Effector CD4-positive, alpha-beta T cell (primary cell): Measurements from ENCODE around the gene AKAP13.
A peak's percentile ranks its signal among the peaks of the same experiment; 100 is the strongest.

Experiments used
- DNase-seq: peaks from one replicate; pipeline ENCODE4 v3.0.0-alpha.2; 2020

Gene AKAP13

DNA sequence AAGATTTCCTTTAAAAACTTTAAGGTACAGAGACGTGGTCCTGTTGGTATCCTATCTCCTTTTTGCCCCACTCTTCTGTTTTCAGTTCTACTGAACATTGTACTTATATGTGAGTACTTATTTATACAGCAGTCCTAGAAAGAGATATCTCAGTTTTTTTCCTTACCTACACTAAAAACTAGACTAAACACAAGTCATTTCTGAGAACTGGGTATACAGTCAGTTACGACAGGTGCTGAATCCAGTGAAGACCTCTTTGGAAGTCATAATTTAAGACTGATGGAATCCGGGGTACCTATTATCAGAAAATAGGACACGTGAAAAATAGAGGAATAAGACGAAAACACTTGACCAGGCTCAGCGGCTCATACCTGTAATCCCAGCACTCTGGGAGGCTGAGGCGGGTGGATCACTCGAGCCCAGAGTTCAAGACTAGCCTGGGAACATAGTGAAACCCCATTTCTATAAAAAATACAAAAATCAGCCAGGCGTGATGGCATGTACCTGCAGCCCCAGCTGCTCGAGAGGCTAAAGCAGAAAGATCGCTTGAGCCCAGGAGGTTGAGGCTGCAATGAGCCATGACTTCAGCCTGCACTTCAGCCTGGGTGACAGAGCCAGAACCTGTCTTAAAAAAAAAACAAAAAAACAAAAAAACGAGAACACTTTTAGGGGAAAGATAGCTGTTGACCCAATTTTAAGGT lies 338.0 kb downstream of the AKAP13 start:
- DNase-seq = no peak

DNA sequence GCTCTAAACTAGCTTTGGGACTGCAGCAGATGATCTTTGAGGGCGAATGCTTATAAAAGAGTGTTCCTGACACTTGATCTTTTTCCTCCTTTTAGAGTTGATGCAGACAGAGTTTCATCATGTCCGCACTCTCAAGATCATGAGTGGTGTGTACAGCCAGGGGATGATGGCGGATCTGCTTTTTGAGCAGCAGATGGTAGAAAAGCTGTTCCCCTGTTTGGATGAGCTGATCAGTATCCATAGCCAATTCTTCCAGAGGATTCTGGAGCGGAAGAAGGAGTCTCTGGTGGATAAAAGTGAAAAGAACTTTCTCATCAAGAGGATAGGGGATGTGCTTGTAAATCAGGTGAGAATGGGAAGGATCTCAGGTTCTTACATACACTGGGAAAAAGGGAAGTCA lies 338.6 kb downstream of the AKAP13 start:
- no peak for DNase-seq

DNA sequence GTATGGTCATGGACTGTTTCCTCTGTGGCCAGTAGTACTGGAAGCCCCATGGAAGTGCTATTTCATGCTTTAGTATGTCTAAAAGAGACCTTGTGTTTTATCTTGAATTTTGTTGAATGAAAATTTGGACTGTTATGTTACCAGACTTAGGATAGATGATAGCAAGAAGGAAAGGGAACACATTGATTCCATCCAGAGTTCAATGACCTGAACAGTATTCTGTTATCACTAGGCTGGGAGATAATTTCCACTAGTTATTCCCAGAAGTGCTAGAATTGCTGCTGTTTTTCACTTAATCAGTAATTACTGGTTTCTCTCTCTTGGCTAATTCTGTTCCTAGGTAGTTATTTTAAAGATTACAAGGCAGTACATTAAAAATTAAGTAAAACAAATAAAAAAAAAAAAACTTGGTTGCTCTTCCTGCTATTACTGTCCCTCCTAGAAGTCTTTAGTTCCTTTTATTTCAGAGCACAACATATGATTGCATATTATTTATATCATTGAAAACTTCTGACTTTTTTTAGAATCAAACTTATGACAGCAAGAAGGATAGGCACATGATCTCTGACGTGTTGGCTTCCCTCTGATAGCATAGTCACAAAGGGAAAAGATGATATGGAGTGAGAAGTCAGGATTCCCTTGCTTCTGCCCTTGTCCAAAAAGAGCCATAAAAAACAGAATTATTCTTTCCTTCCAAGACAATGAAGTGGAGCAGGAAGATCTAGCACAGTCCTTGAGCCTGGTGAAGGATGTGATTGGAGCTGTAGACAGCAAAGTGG lies 342.2 kb downstream of the AKAP13 start:
- DNase-seq = no peak

DNA sequence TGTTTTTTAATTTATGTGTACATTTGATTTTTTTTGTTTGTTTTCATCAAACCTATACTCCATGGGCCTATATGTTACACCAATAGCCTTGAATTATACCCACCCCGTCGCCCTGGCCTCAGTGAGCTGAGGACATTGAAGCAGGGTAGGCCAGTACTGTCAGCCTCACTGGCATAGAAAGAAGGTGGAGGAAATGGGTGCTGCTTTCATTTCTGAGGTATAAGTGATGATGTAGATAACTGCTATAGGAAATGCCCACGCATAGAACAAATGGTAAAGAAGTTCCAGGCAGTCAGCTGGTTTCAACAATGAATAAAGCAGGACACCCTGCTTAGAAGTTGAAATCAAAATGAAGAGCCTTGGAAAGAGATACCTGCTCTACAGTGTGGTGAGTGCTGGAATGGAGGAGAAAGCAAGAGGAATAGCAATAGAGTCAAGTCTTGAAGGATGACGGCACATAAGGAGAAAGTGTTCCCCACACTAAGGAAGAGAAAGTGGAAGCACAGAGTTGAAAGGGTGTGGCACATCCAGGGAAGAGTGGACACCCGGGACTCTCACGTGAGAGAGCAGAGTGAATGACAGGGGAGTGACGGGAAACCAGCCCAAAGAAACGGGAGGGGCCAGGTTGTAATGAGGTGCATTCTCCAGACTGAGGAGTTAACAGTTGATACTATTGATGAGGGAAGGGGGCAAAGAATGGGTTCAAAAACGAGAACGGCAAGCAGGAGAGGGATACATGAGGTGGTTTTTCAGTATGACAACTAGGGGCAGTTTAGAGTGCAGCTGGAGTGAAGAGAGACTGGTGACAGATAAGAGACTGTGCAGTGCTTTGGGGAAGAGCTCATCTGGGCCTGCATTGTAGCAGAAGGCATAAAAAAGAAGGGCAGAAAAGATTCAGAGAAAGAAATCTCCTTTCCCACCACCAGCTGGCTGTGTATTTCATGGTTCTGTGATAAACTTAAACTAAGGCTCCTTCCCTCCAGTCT lies 343.9 kb downstream of the AKAP13 start:
- no peak for DNase-seq

DNA sequence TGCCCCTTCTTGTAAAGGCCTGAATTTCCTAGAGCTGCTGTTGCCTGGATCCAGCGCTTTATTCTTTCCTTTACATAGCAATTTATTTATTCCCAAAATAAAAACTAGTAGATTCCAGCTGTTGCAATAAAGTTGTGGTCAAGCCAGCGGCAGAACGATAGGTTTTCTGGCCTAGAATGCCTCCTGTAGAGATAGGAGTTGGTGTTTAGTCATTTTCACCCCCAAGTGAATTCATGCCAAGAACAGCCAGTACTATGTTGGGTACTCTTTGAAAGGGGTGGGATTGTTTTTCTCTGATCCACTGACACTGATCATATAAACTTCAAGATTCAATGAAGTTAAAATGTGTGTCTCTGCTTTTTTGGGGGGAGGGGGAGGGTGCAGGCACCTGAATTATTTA lies 344.6 kb downstream of the AKAP13 start:
- no peak for DNase-seq

DNA sequence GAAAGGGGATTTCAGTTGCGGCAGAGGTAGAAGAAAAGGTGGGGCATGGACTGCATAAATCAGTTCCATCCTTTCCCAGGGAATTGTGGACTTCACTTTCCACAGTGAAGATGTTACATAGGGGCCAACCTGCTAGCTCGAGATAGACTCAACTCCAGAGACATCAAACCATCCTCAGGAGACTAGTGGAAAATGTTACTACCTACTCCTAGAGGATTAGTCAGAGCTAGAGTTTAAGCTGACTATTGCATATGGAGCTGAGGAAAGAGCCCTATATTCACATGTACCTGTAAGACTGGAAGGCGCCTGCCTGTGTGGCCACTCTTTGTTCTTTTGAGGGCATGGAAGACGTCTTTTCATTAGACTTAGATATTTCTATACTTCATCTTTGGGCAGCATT lies 345.2 kb downstream of the AKAP13 start:
- DNase-seq = no peak

DNA sequence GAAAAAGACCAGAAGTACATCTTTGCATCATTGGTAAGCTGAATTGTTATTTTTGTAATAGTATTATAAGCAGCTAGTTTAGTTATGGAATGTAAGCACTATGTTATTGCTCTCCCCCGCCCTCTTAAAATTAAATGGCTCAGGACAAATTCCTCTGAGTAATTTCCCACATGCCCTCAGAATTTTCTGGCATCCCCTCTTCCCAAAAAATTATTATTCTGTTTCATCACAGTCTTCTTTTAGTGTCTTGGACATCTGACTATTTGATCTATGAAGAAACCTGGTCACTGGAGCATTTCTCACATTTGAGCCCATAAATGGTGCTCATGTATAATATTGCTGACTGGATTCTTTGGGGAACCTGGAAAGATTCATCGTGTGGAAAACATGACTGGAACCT lies 346.1 kb downstream of the AKAP13 start:
- DNase-seq = no peak

DNA sequence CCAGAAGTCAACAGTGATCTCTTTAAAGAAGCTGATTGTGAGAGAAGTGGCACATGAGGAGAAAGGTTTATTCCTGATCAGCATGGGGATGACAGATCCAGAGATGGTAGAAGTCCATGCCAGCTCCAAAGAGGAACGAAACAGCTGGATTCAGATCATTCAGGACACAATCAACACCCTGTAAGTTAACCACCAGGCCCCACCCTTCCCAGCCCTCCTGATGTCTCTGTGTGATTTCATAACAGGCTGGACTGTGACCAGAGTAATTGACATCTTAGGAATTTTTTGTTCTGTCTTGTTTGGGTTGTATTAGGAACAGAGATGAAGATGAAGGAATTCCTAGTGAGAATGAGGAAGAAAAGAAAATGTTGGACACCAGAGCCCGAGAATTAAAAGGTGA lies 346.7 kb downstream of the AKAP13 start:
- DNase-seq = no peak

DNA sequence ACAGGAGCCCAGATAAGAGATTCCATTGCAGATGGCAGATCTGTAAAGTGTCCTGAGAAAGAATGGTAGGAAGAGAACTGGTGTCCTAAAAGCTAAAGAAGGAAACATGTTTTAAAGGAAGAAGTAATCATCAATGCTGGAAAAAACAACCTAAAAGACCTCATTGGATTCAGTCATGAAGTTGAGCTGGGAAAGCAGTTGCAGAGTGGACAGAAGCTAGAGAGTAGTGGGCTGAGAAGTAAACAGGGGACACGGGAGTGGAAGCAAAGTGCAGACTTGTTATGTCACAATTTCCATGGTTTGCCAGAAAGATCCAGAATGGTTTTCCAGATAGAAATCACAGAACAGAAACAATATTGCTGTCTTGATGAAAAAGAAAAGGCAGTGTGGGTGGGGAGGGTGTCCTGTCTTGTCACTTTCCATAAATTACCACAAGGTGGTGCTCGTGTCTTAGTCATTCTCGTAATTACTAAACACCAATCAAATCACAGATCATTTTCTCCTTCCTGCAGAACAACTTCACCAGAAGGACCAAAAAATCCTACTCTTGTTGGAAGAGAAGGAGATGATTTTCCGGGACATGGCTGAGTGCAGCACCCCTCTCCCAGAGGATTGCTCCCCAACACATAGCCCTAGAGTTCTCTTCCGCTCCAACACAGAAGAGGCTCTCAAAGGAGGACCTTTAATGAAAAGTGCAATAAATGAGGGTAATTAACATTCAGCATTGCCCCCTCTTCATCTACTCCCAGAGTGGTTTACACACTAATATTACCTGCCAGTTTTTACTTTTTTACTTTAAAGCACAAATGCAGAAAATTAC lies 349.8 kb downstream of the AKAP13 start:
- peak; percentile 44 for DNase-seq

DNA sequence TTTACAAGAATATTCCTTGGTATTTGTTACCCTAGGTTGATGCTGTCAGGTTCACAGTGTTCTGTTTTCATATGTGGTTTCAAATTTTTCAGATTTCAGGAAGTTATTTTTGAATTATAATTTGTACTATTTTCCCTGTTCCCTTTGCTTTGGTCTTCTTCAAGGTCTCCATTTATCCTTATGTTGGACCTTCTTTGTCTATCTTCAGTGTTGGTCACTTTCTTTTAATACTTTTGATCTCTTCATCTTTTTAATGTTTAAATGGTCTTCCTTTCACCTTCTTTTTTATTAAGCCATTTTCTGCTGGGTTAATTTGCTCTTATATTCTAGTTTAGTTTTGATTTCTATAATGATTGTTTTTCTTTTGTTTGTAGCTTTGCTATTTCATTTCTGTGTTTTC lies 353.0 kb downstream of the AKAP13 start:
- no peak for DNase-seq

DNA sequence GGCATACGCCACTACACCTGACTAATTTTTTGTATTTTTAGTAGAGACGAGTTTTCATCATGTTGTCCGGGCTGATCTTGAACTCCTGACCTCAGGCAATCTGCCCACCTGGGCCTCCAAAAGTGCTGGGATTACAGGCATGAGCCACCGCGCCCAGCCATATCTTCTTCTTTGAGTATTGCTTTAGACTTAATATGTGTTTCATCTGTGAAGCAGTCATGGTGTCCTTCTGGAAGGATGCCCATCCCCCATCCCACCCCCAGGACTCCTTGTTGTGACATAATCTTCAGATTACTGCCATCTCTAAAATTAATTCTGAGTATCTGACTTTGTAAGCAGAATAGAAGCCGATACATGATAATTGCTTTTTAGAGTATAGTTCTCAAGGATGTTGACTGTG lies 356.7 kb downstream of the AKAP13 start:
- no peak for DNase-seq

DNA sequence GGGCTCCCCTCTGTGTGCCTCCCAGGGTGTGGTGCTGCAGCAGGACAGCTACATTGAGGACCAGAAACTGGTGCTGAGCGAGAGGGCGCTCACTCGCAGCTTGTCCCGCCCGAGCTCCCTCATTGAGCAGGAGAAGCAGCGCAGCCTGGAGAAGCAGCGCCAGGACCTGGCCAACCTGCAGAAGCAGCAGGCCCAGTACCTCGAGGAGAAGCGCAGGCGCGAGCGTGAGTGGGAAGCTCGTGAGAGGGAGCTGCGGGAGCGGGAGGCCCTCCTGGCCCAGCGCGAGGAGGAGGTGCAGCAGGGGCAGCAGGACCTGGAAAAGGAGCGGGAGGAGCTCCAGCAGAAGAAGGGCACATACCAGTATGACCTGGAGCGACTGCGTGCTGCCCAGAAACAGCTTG lies 360.6 kb downstream of the AKAP13 start:
- no peak for DNase-seq

DNA sequence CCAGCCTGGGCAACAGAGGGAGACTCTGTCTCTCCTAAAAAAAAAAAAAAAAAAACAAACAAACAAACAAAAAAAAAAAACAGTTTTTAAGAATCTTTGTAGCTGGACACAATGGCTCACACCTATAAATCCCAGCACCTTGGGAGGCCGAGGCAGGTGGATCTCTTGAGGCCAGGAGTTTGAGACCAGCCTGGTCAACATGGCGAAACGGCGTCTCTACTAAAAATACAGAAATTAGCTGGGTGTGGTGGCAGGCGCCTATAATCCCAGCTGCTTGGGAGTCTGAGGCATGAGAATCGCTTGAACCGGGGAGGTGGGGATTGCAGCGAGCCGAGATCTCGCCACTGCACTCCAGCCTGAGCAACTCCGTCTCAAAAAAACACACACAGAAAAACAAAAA lies 361.3 kb downstream of the AKAP13 start:
- DNase-seq = no peak

DNA sequence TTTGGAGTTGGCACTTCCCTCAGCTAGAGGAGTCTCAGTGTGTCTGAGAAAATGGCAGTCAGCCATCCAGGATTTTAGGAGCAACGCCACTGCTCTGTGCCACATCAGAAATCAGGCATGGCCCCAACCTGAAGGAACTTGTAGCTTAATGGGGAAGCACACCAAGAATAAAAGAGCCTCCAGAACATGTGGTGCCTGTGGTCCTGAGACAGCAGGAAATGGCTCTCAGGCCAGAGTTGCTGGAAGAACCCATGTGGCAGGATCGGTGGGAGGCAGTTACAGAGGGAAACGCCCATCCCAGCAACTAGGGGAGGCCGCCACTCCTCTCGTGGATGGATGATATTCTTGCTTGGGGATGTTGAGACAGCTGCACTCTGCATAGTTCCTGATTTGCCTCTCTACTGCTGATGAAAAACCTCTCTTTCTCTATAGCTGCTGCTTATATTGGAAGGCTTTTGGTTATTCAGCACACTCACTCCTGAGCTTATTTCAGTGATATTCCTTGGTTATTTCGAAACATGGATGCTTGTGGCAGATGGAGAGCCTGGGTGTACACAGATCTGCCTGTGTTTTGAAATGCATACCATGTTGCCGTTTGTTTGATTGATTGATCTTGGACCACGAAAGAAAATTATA lies 361.9 kb downstream of the AKAP13 start:
- DNase-seq = no peak

DNA sequence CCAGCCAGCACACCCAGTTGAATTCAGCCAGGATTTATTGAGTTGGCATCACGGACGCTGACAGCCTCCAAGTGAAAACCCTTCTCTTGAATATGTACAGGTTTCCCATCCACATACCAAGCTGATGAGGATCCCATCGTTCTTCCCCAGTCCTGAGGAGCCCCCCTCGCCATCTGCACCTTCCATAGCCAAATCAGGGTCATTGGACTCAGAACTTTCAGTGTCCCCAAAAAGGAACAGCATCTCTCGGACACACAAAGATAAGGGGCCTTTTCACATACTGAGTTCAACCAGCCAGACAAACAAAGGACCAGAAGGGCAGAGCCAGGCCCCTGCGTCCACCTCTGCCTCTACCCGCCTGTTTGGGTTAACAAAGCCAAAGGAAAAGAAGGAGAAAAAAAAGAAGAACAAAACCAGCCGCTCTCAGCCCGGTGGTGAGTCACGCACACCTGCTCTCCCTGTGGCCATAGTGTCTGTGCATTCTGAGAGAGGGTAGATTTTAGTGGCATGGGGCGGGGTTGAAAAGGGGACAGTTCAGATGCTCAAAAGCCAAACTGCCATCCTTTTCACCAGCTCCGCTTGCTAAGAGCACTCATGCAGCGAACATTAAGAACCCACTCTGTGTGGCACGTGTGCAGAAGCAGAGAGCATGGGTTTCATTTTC lies 363.1 kb downstream of the AKAP13 start:
- no peak for DNase-seq

DNA sequence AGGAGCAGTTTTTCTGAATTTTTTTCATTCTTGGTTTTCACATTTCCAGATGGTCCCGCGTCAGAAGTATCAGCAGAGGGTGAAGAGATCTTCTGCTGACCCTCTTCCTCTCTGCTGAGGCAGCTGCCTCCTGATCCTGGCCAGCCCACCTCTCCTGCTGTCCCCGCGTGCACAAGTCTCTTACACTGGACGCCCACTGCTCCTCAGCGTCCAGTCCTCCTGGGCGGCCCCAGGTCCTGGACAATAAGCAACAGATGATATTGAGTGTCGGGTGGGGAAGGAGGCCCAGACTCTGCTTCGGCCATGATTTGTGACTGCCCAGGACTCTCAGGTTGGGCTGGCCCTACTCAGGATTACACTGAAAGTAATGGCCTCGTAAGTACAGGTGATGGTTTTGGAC lies 364.2 kb downstream of the AKAP13 start:
- DNase-seq = no peak

DNA sequence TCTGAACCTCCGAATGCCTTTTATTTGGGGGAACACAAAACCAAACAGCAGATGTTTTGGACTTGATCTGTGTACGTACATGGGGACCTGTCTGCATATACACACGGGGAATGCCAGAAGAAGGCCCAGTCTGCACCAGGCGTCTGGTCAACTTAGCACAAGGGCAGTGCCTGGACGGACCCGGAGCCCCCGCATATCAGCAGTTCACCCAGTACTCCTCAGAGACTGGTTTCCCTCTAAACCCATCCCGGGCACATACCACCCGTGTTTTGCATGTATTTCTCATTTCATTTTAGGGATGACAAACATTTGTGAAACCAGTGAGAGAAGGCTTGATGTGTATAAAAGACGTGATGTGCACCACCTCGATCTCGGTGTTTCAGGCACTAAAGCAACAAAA lies 364.6 kb downstream of the AKAP13 start:
- DNase-seq = no peak

DNA sequence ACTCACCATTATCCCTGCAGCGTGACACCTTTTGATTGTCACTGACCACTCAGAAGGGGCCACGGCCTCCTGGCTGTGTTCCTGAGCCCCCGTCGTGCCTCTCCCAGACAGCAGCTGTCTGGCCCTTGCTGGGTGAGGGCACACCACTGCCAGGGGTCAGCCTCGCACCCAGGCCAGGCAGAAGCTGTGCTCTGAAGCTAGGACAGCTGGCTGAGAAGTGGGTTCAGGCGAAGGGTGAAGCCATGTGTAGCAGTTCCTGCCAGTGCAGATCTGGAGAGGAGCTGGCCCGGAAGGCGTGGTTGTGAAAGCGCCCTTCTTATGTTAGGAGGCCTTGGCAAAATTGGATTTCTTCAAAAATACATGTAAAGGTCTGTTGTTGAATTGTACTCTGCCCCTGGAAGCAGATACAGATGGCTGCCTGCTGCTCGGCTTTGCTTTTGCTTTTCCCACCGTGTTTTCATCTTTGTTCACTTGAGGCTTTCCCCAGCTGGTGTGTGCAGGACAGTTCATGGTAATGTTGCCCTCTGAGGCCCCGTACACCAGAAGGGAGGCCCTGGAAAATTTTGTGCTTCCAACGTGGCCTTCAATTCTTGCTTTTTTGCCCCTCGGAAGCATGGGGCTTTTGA lies 365.2 kb downstream of the AKAP13 start:
- no peak for DNase-seq

DNA sequence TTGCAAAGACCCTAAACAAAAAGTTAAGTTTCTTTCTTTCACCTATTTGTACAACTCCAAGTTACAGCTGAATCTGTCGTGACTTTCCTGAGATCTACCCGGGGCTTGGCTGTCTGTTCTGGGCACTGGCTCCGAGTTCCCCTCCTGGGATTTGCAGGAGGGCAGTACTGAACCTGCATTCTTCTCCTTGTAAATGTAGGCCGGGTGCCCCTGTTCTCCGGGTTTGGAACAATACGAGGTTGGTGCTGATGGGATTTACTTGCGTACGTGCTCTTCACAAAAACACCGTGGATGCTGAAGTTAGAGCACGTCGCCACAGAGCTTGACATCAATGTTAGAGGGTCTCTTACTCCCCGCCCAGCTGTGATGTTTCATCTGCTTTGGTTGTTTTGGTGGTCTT lies 366.2 kb downstream of the AKAP13 start:
- DNase-seq = no peak

DNA sequence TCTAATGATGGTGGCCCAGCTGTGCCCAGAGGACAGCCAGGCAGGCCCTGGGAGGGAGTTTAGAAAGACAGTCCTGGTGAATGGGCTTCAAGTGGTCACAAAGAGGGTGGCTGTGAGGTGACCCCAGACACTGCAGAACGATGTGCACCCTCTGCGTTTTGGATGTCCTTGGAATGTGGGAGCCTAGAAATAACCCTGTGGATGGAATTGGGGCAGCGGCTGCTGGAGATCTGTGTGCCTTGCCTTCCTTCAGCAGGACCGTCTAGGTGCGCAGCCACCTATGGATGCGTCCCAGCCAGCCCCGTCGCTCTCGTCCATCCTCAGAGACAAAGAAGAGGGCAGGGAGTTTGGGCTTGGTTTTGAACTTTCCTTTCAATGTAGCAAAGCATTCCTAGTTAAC lies 367.8 kb downstream of the AKAP13 start:
- no peak for DNase-seq

DNA sequence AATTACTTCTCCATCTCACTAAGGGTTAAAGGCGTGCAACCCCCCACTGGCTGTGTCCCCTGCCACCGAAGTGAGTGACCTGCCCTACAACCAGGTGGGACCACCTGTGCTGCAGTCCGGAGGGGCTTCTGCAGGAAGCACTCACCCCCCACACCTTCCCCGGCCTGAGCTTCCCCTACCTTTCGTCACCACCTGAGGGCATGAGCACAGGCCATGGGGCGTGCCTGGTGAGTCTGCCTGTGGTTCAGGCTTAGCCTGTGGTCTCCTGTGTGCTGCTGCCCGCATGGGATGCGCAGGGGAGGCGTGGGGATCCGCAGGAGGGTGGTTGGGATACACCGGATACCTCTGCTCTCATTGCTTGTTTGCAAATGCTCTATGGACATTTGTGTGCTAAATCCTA lies 368.3 kb downstream of the AKAP13 start:
- no peak for DNase-seq
